ENCODE data around the gene TGFA.

DNA sequence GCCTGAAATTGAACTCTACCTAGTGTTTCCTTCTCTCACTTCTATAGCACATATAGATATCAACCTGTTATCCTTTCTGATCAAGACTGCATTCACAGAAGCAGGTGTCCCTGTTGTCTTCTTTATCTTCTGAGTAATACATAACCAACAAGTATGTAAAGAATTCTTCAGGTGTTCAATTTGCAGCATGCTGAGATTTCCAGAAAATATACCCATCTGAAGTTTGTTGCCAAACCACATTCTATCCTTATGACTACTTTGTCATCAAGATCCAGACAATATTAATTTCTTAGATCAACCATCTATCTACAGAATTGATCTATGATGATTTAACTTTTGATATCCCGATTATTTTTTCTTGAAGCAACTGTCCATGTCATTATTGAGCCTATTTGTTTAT is 69.5 kb downstream of the TGFA start:
- TF ChIP-seq, protein P1, sequence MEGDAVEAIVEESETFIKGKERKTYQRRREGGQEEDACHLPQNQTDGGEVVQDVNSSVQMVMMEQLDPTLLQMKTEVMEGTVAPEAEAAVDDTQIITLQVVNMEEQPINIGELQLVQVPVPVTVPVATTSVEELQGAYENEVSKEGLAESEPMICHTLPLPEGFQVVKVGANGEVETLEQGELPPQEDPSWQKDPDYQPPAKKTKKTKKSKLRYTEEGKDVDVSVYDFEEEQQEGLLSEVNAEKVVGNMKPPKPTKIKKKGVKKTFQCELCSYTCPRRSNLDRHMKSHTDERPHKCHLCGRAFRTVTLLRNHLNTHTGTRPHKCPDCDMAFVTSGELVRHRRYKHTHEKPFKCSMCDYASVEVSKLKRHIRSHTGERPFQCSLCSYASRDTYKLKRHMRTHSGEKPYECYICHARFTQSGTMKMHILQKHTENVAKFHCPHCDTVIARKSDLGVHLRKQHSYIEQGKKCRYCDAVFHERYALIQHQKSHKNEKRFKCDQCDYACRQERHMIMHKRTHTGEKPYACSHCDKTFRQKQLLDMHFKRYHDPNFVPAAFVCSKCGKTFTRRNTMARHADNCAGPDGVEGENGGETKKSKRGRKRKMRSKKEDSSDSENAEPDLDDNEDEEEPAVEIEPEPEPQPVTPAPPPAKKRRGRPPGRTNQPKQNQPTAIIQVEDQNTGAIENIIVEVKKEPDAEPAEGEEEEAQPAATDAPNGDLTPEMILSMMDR (IDR thresholded peaks at IDR 0.05), result no peak
- no peak for TF ChIP-seq POLR2A (IDR thresholded peaks at IDR 0.05)

Measured in body of pancreas (tissue), 4 donors.